T-helper 2 cell (primary cell): Measurements from ENCODE around the gene MEIOSIN.

Experiments used
- DNase-seq, 5 experiments: peaks; one replicate each; pipeline versions ENCODE4 v3.0.0 to v3.0.0-alpha.2; 2012 to 2022

MEIOSIN gene

GRCh38 chr19:45804140-45804958 is 71.1 kb downstream of the MEIOSIN start:
- DNase-seq = no peak

DNA sequence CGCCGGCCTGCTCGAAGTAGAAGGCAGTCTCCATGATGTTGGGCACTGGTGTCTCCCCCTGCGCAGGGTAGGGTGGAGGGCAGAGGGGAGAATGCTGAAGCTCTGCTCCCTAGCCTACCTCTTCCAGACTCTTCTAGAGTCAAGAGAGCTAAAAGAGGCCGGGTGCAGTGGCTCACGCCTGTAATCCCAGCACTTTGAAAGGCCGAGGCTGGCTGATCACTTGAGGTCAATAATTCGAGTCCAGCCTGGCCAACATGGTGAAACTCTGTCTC is 71.7 kb downstream of the MEIOSIN start:
- no peak for DNase-seq

DNA sequence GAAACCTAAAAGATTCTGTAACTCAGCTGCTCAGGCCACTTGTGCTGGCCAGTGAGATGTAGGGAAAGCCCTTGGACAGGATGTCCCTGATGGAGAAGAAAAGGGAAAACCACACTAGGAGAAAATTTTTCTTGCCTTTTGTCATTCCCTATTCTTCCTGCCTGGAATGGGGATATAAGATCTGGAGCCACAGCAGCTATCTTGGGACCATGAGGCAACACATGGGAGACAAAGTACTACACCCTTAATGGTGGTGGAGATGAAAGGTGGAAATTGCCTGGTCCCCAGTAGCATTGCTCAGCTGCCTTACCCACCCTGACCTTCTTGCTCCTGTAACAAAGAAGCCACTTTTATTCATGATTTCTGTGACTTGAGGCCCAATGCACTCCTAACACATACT is 72.5 kb downstream of the MEIOSIN start:
- DNase-seq = no peak

GRCh38 chr19:45809643-45810159 is 76.5 kb downstream of the MEIOSIN start:
- DNase-seq = peak in 1 of 5 experiments; percentile 25

GRCh38 chr19:45812297-45812696 is 79.1 kb downstream of the MEIOSIN start:
- no peak for DNase-seq
